ENCODE data around the gene NECAB3.

GRCh38 chr20:33704197-33704924, 30.1 kb upstream of the NECAB3 start:
- TF ChIP-seq, protein P1, sequence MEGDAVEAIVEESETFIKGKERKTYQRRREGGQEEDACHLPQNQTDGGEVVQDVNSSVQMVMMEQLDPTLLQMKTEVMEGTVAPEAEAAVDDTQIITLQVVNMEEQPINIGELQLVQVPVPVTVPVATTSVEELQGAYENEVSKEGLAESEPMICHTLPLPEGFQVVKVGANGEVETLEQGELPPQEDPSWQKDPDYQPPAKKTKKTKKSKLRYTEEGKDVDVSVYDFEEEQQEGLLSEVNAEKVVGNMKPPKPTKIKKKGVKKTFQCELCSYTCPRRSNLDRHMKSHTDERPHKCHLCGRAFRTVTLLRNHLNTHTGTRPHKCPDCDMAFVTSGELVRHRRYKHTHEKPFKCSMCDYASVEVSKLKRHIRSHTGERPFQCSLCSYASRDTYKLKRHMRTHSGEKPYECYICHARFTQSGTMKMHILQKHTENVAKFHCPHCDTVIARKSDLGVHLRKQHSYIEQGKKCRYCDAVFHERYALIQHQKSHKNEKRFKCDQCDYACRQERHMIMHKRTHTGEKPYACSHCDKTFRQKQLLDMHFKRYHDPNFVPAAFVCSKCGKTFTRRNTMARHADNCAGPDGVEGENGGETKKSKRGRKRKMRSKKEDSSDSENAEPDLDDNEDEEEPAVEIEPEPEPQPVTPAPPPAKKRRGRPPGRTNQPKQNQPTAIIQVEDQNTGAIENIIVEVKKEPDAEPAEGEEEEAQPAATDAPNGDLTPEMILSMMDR (IDR thresholded peaks at IDR 0.05; ENCODE audit: insufficient read depth, low read length): no peak
- TF ChIP-seq, protein P2, sequence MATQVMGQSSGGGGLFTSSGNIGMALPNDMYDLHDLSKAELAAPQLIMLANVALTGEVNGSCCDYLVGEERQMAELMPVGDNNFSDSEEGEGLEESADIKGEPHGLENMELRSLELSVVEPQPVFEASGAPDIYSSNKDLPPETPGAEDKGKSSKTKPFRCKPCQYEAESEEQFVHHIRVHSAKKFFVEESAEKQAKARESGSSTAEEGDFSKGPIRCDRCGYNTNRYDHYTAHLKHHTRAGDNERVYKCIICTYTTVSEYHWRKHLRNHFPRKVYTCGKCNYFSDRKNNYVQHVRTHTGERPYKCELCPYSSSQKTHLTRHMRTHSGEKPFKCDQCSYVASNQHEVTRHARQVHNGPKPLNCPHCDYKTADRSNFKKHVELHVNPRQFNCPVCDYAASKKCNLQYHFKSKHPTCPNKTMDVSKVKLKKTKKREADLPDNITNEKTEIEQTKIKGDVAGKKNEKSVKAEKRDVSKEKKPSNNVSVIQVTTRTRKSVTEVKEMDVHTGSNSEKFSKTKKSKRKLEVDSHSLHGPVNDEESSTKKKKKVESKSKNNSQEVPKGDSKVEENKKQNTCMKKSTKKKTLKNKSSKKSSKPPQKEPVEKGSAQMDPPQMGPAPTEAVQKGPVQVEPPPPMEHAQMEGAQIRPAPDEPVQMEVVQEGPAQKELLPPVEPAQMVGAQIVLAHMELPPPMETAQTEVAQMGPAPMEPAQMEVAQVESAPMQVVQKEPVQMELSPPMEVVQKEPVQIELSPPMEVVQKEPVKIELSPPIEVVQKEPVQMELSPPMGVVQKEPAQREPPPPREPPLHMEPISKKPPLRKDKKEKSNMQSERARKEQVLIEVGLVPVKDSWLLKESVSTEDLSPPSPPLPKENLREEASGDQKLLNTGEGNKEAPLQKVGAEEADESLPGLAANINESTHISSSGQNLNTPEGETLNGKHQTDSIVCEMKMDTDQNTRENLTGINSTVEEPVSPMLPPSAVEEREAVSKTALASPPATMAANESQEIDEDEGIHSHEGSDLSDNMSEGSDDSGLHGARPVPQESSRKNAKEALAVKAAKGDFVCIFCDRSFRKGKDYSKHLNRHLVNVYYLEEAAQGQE (IDR thresholded peaks at IDR 0.05; ENCODE audit: insufficient replicate concordance, low read depth): no peak

Data from HL-60 (cell line).